ENCODE measurements around the gene CTDSPL. TPM values are rescaled to one million over a fixed set of nuclear protein-coding genes. Genes with fewer than 3 reads are reported as not detected.
A peak's percentile ranks its signal among the peaks of the same experiment; 100 is the strongest.

CTDSPL gene
- total RNA-seq, 1 donor = 33.6 TPM

DNA sequence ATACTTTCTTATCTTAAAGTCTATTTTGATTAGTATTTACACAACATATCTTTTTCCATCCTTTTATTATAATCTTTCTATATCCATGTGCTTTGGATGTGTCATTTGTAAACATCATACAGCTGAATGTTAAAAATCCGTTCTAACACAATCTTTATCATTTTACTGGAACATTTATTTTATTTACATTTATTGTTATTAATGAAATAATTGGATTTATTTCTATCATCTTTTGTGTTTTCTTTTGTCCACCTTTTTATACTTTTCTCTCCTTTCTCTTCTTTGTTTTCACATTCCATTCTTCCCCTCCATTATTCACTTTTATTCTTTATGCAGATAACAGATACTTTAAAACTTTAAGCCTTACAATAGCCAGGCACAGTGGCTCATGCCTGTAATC is 34.7 kb upstream of the CTDSPL start:
- H3K4me3 ChIP-seq (ENCODE audit: low read depth, low read length) = no peak overlapping the region
- no peak for DNase-seq (ENCODE audit: low read depth)
- TF ChIP-seq, protein P1, sequence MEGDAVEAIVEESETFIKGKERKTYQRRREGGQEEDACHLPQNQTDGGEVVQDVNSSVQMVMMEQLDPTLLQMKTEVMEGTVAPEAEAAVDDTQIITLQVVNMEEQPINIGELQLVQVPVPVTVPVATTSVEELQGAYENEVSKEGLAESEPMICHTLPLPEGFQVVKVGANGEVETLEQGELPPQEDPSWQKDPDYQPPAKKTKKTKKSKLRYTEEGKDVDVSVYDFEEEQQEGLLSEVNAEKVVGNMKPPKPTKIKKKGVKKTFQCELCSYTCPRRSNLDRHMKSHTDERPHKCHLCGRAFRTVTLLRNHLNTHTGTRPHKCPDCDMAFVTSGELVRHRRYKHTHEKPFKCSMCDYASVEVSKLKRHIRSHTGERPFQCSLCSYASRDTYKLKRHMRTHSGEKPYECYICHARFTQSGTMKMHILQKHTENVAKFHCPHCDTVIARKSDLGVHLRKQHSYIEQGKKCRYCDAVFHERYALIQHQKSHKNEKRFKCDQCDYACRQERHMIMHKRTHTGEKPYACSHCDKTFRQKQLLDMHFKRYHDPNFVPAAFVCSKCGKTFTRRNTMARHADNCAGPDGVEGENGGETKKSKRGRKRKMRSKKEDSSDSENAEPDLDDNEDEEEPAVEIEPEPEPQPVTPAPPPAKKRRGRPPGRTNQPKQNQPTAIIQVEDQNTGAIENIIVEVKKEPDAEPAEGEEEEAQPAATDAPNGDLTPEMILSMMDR (IDR thresholded peaks at IDR 0.05; ENCODE audit: insufficient read depth, low read length) = no peak

GRCh38 chr3:37832480-37832879 is 29.2 kb upstream of the CTDSPL start:
- TF ChIP-seq, protein P1 (IDR thresholded peaks at IDR 0.05; ENCODE audit: insufficient read depth, low read length) = no peak
- no peak for DNase-seq (ENCODE audit: low read depth)
- H3K4me3 ChIP-seq (ENCODE audit: low read depth, low read length) = no peak overlapping the region

DNA sequence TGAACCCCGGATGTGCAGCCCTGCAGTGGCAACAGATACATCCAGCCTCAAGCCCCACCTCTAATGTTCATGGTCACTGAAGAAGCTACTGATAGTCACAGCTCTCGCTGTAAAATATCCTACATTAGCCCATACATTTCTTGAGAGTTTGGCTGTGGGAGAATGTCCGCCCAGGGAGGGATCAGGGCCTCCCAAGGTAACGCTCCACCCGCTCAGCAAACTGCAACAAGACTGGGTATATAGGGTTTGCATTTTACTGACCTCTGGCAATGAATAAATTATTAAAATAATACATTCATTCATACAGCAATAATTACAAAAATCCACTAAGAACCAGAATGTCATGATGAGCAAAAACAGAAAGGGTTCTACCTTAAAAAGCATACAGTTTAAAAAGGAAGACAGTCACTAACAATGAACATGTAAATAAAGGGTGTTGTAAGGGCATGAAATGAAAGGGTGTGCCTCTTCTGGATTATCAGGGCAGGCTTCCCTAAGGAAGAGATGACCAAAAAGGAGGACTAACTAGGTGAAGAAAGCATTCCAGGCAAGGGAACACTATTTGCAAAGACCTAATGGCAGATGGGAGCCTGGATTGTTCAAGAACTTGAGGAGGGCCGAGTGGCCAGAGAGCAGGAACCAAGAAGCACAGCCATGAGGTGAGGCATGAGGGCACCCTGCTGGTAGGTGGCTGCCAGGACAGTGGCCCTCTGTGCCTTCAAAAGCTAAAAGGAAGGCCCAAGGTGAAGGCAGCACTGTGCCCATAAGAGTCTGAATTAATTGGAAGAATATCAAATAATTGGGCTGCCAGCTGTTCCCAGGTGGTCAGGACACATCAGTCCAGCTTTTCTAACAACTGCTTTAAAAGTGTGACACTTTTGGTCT is 28.1 kb upstream of the CTDSPL start:
- no peak overlapping the region for H3K4me3 ChIP-seq (ENCODE audit: low read depth, low read length)
- TF ChIP-seq, protein P1 (IDR thresholded peaks at IDR 0.05; ENCODE audit: insufficient read depth, low read length) = peak; percentile 25
- no peak for DNase-seq (ENCODE audit: low read depth)

GRCh38 chr3:37836589-37836988 is 25.1 kb upstream of the CTDSPL start:
- no peak overlapping the region for H3K4me3 ChIP-seq (ENCODE audit: low read depth, low read length)
- no peak for DNase-seq (ENCODE audit: low read depth)
- TF ChIP-seq, protein P1 (IDR thresholded peaks at IDR 0.05; ENCODE audit: insufficient read depth, low read length) = no peak

- H3K4me3 ChIP-seq (ENCODE audit: low read depth, low read length) = no peak overlapping the region
- TF ChIP-seq, protein P1 (IDR thresholded peaks at IDR 0.05; ENCODE audit: insufficient read depth, low read length) = no peak
Observed at GRCh38 chr3:37847689-37848088, 14.0 kb upstream of the CTDSPL start.

DNA sequence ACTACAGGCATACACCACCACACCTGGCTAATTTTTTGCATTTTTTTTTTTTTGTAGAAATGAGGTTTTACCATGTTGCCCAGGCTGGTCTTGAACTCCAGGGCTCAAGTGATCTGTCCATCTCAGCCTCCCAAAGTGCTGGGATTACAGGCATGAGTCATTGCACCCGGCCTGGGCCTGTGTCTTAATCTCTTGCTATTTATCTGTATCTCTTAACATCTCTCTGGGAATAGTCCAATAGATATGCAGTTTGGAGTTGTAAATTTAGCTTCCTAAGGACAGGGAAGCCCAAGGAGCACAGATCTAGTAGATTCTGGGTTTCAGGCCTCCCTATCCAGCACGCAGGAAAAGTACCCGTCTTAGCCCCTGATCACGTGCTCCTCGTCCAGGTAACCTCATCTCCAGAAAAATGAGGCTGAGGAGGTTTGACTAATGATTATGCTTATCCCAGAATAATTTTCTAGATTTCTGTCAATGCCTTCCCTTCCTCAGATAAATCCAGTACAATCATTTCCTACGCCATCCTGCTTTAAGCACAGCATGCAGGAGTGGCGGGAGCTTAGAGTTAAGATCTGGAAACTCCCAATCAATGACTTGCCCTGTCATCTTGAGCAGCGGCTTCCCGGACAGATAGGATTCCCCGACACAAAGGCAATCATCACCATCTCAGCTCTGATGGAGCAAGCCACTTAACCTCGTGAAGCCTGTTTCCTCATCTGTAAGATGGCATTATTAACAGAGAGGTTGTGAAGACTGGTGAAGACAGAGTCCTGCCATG is 12.3 kb upstream of the CTDSPL start:
- no peak for DNase-seq (ENCODE audit: low read depth)
- no peak overlapping the region for H3K4me3 ChIP-seq (ENCODE audit: low read depth, low read length)
- TF ChIP-seq, protein P1 (IDR thresholded peaks at IDR 0.05; ENCODE audit: insufficient read depth, low read length) = no peak

More at GRCh38 chr3:37847689-37848088, 14.0 kb upstream of the CTDSPL start:
- DNase-seq (ENCODE audit: low read depth) = no peak
